Measurements from ENCODE around the gene BBOX1. TPM values are rescaled to one million over a fixed set of nuclear protein-coding genes. Genes with fewer than 3 reads are reported as not detected.

The BBOX1 gene
- total and polyA plus RNA-seq, 7 donors: 0.07 to 0.79 (median 0.10) TPM; not detected in 4

DNA sequence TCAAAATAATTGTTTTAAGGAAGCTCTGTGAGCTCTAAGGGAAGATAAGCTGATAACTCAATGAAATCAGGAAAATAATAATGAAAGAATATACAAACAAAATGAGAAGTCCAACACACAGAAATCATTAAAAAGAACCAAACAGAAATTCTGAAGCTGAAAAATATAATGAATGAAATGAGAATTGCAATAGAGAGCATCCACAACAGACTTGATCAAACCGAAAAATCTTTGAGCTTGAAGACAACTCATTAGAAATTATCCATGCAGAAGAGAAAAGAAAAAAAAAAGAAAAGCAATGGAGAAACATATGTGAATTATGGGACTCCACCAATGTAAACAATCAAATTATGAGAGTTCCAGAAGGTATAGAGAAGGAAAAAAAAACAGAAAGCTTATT, 101.0 kb downstream of the BBOX1 start:
- intact Hi-C loops (cut with DNase I): no loop called here
- 94 to 100% (median 99%) methylated on average over 1 of the region's 1 CpG for WGBS, 3 donors
- no peak for DNase-seq

DNA sequence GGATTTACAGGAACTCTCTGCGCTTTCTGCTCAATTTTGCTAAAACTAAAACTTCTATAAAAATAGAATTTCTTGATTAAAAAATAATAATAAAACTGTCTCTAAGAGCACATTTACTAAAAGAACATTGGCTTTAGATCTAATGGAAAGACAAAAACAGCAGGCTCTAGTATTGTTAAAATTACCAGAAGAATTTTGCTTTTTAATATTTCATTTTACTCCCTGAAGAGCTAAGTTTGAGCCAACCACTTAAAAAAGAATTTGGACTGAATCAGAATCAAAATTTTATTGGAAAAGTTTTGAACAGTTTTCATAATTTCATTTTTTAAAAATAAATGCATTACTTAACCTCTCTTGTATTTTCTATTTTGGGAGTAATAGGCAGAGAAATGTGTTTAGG, 107.3 kb downstream of the BBOX1 start:
- Histone ChIP-seq H3K36me3 (ENCODE audit: insufficient read depth in 1 of 2, low read depth in 1 of 2) (no peaks in the 10 kb centered on the region), H3K27me3 (ENCODE audit: insufficient read depth in 3 of 3, low read length in 2 of 3) (no peaks in the 10 kb centered on the region), H3K27ac (no peak overlapping the region), H3K4me1 (no peaks in the 10 kb centered on the region), H3K9me3 (no peaks in the 10 kb centered on the region), H3K4me3 (no peak overlapping the region)
- TF ChIP-seq, protein P1, sequence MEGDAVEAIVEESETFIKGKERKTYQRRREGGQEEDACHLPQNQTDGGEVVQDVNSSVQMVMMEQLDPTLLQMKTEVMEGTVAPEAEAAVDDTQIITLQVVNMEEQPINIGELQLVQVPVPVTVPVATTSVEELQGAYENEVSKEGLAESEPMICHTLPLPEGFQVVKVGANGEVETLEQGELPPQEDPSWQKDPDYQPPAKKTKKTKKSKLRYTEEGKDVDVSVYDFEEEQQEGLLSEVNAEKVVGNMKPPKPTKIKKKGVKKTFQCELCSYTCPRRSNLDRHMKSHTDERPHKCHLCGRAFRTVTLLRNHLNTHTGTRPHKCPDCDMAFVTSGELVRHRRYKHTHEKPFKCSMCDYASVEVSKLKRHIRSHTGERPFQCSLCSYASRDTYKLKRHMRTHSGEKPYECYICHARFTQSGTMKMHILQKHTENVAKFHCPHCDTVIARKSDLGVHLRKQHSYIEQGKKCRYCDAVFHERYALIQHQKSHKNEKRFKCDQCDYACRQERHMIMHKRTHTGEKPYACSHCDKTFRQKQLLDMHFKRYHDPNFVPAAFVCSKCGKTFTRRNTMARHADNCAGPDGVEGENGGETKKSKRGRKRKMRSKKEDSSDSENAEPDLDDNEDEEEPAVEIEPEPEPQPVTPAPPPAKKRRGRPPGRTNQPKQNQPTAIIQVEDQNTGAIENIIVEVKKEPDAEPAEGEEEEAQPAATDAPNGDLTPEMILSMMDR (IDR thresholded peaks at IDR 0.05): no peak
- intact Hi-C loops (cut with DNase I): no loop called here
- WGBS, 3 donors: 88 to 97% (median 92%) methylated on average over 1 of the region's 1 CpG
- no peak for ATAC-seq
- no peak for DNase-seq

More for the DNA sequence above, 101.0 kb downstream of the BBOX1 start:
- no peaks in the 10 kb centered on the region for H3K4me1 ChIP-seq
- no peaks in the 10 kb centered on the region for H3K9me3 ChIP-seq
- TF ChIP-seq, protein P1 (IDR thresholded peaks at IDR 0.05): no peak
- no peak overlapping the region for H3K27ac ChIP-seq
- ATAC-seq: no peak
- no peaks in the 10 kb centered on the region for H3K36me3 ChIP-seq (ENCODE audit: insufficient read depth in 1 of 2, low read depth in 1 of 2)
- H3K4me3 ChIP-seq: no peak overlapping the region
- H3K27me3 ChIP-seq (ENCODE audit: insufficient read depth in 3 of 3, low read length in 2 of 3): no peaks in the 10 kb centered on the region

DNA sequence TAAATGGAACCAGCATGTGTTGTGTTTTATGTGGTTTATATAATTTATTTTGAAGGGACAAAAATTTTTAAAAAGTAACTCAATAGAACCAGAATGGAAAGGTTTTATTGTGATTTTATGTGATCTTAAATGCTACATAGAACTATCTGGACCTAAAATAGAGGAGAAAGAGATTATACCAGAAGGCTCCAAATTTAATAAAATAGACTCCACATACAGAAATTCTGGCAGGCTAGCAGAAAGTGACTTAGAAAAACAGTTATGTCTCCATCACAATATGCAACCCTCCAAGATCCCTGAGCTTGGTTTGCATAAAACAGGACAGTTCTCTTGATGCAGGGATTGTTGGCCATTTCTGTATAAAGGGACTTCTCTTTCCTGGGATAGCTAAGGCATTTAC, 107.9 kb downstream of the BBOX1 start:
- Histone ChIP-seq H3K9me3 (no peaks in the 10 kb centered on the region), H3K27me3 (ENCODE audit: insufficient read depth in 3 of 3, low read length in 2 of 3) (no peaks in the 10 kb centered on the region), H3K4me3 (no peak overlapping the region), H3K27ac (no peak overlapping the region), H3K36me3 (ENCODE audit: insufficient read depth in 1 of 2, low read depth in 1 of 2) (no peaks in the 10 kb centered on the region), H3K4me1 (no peaks in the 10 kb centered on the region)
- intact Hi-C loops (cut with DNase I): no loop called here
- DNase-seq (no peak), ATAC-seq (no peak)
- TF ChIP-seq, protein P1 (IDR thresholded peaks at IDR 0.05): no peak

DNA sequence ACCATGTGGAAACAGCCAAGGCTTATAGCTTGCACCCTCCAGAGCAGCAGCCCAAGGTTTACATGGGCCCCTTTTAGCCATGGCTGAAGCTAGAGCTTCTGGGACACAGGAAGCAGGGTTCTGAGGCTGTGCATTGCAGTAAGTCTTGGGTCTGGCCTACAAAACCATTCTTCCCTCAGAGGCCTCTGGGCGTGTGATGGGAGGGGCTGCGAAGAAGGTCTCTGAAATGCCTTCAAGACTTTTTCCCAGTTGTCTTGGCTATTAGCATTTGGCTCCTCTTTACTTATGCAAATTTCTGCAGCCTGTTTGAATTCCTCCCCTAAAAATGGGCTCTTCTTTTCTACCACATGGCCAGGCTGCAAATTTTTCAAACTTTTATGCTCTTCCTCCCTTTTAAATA, 109.5 kb downstream of the BBOX1 start:
- intact Hi-C loops (cut with DNase I): no loop called here
- no peak for ATAC-seq
- no peak for DNase-seq
- no peaks in the 10 kb centered on the region for H3K36me3 ChIP-seq (ENCODE audit: insufficient read depth in 1 of 2, low read depth in 1 of 2)
- no peaks in the 10 kb centered on the region for H3K9me3 ChIP-seq
- H3K4me3 ChIP-seq: no peak overlapping the region
- no peak overlapping the region for H3K27ac ChIP-seq
- H3K27me3 ChIP-seq (ENCODE audit: insufficient read depth in 3 of 3, low read length in 2 of 3): no peaks in the 10 kb centered on the region
- TF ChIP-seq, protein P1 (IDR thresholded peaks at IDR 0.05): no peak
- no peaks in the 10 kb centered on the region for H3K4me1 ChIP-seq
- 91 to 98% (median 95%) methylated on average over 2 of the region's 2 CpGs for WGBS, 3 donors

DNA sequence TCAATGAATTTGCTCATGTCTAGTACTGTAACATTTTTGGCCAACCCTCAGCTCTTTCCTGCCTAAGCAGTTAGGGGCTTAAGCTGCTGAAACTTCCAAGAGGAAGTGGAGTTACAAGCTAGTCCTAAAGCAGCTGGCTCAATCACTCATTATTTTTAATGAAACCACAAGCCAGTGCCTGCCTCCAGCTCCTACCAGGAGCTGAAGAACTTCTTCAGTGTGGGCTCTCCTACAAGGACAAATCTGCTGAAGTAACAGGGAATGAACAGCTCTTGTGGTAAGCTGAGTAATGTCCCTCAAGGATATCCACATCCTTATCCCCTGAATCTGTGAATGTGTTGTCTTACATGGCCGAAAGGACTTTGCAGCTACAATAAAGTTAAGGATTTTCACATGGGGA, 112.5 kb downstream of the BBOX1 start:
- DNase-seq (no peak), ATAC-seq (no peak)
- no peak overlapping the region for H3K27ac ChIP-seq
- H3K4me1 ChIP-seq: no peaks in the 10 kb centered on the region
- H3K36me3 ChIP-seq (ENCODE audit: insufficient read depth in 1 of 2, low read depth in 1 of 2): no peaks in the 10 kb centered on the region
- TF ChIP-seq, protein P1 (IDR thresholded peaks at IDR 0.05): no peak
- WGBS, 3 donors: 94 to 100% (median 94%) methylated on average over 1 of the region's 1 CpG
- no peak overlapping the region for H3K4me3 ChIP-seq
- H3K27me3 ChIP-seq (ENCODE audit: insufficient read depth in 3 of 3, low read length in 2 of 3): no peaks in the 10 kb centered on the region
- H3K9me3 ChIP-seq: no peaks in the 10 kb centered on the region
- intact Hi-C loops (cut with DNase I): no loop called here

Data from psoas muscle (tissue), 8 donors.